ENCODE data around the gene MGLL.

The MGLL gene

GRCh38 chr3:127774647-127775046, 47.7 kb downstream of the MGLL start:
- DNase-seq (ENCODE audit: low spot score) = no peak

GRCh38 chr3:127773752-127774395, 48.4 kb downstream of the MGLL start:
- no peak for DNase-seq (ENCODE audit: low spot score)

- DNase-seq (ENCODE audit: low spot score) = no peak
Measured at GRCh38 chr3:127772827-127773751, 49.2 kb downstream of the MGLL start.

GRCh38 chr3:127772273-127772672, 50.0 kb downstream of the MGLL start:
- no peak for DNase-seq (ENCODE audit: low spot score)

- no peak for DNase-seq (ENCODE audit: low spot score)
Measured at GRCh38 chr3:127771746-127772145, 50.6 kb downstream of the MGLL start.

GRCh38 chr3:127770671-127771355, 51.5 kb downstream of the MGLL start:
- DNase-seq (ENCODE audit: low spot score) = no peak

- no peak for DNase-seq (ENCODE audit: low spot score)
Measured at GRCh38 chr3:127769284-127770081, 52.8 kb downstream of the MGLL start.

GRCh38 chr3:127768346-127769008, 53.8 kb downstream of the MGLL start:
- peak; percentile 97 for DNase-seq (ENCODE audit: low spot score)

GRCh38 chr3:127767126-127767525, 55.2 kb downstream of the MGLL start:
- no peak for DNase-seq (ENCODE audit: low spot score)

GRCh38 chr3:127765735-127766134, 56.6 kb downstream of the MGLL start:
- no peak for DNase-seq (ENCODE audit: low spot score)

- no peak for DNase-seq (ENCODE audit: low spot score)
Measured at GRCh38 chr3:127764841-127765362, 57.4 kb downstream of the MGLL start.

- DNase-seq (ENCODE audit: low spot score) = no peak
Measured at GRCh38 chr3:127764301-127764700, 58.0 kb downstream of the MGLL start.

- no peak for DNase-seq (ENCODE audit: low spot score)
Measured at GRCh38 chr3:127763816-127764215, 58.5 kb downstream of the MGLL start.

GRCh38 chr3:127763337-127763736, 59.0 kb downstream of the MGLL start:
- DNase-seq (ENCODE audit: low spot score) = no peak

GRCh38 chr3:127762787-127763105, 59.6 kb downstream of the MGLL start:
- no peak for DNase-seq (ENCODE audit: low spot score)

- DNase-seq (ENCODE audit: low spot score) = no peak
Measured at GRCh38 chr3:127762077-127762786, 60.1 kb downstream of the MGLL start.

GRCh38 chr3:127761441-127761801, 60.9 kb downstream of the MGLL start:
- DNase-seq (ENCODE audit: low spot score) = no peak

GRCh38 chr3:127760791-127761440, 61.4 kb downstream of the MGLL start:
- DNase-seq (ENCODE audit: low spot score) = no peak

- DNase-seq (ENCODE audit: low spot score) = no peak
Measured at GRCh38 chr3:127760361-127760760, 62.0 kb downstream of the MGLL start.

- no peak for DNase-seq (ENCODE audit: low spot score)
Measured at GRCh38 chr3:127759826-127760225, 62.5 kb downstream of the MGLL start.
